ENCODE measurements around the gene TMEM167A. TPM values are rescaled to one million over a fixed set of nuclear protein-coding genes. Genes with fewer than 3 reads are reported as not detected.

The TMEM167A gene
- total RNA-seq, 2 experiments from 2014 or later = 70.4 to 78.6 TPM

- ATAC-seq (no peak), DNase-seq (no peak)
- ChIA-PET POLR2A (no interaction called here), CTCF (no interaction called here)
- H3K9me3 Mint-ChIP-seq = no peaks in the 10 kb centered on the region
- H3K27me3 Mint-ChIP-seq = no peaks in the 10 kb centered on the region
- intact Hi-C loops (cut with micrococcal nuclease) = no loop called here
- no peaks in the 10 kb centered on the region for H3K4me1 Mint-ChIP-seq (ENCODE audit: low read depth)
- no peak overlapping the region for H3K4me3 Mint-ChIP-seq
- TF ChIP-seq CTCF (IDR thresholded peaks at IDR 0.05) = no peak
- H3K27ac Mint-ChIP-seq = no peak overlapping the region
- peaks cover 18% of the 10 kb centered on the region for H3K36me3 Mint-ChIP-seq (ENCODE audit: low read depth)
These were observed 27.8 kb downstream of the TMEM167A start for GRCh38 chr5:83049370-83049885.

GRCh38 chr5:83048811-83049210 lies 28.4 kb downstream of the TMEM167A start:
- Mint-ChIP-seq H3K27ac (no peak overlapping the region), H3K4me1 (ENCODE audit: low read depth) (no peaks in the 10 kb centered on the region), H3K36me3 (ENCODE audit: low read depth) (peaks cover 14% of the 10 kb centered on the region), H3K4me3 (no peak overlapping the region), H3K27me3 (no peaks in the 10 kb centered on the region), H3K9me3 (no peaks in the 10 kb centered on the region)
- intact Hi-C loops (cut with micrococcal nuclease) = no loop called here
- DNase-seq (no peak), ATAC-seq (no peak)
- no peak for TF ChIP-seq CTCF (IDR thresholded peaks at IDR 0.05)
- CTCF ChIA-PET = no interaction called here
- POLR2A ChIA-PET = no interaction called here

- H3K36me3 Mint-ChIP-seq (ENCODE audit: low read depth) = peaks cover 11% of the 10 kb centered on the region
- CTCF ChIA-PET = no interaction called here
These were observed 28.9 kb downstream of the TMEM167A start for GRCh38 chr5:83048277-83048676.

GRCh38 chr5:83044926-83045325 lies 32.3 kb downstream of the TMEM167A start:
- intact Hi-C loops (cut with micrococcal nuclease) = no loop called here
- ATAC-seq (no peak), DNase-seq (no peak)
- ChIA-PET POLR2A (no interaction called here), CTCF (no interaction called here)
- Mint-ChIP-seq H3K4me1 (ENCODE audit: low read depth) (no peaks in the 10 kb centered on the region), H3K4me3 (no peak overlapping the region), H3K36me3 (ENCODE audit: low read depth) (peaks cover 6% of the 10 kb centered on the region), H3K9me3 (no peaks in the 10 kb centered on the region), H3K27me3 (no peaks in the 10 kb centered on the region), H3K27ac (no peak overlapping the region)
- no peak for TF ChIP-seq CTCF (IDR thresholded peaks at IDR 0.05)

More at GRCh38 chr5:83048277-83048676, 28.9 kb downstream of the TMEM167A start:
- no peaks in the 10 kb centered on the region for H3K9me3 Mint-ChIP-seq
- no peak overlapping the region for H3K4me3 Mint-ChIP-seq
- H3K4me1 Mint-ChIP-seq (ENCODE audit: low read depth) = no peaks in the 10 kb centered on the region
- no peaks in the 10 kb centered on the region for H3K27me3 Mint-ChIP-seq
- ATAC-seq = no peak
- H3K27ac Mint-ChIP-seq = no peak overlapping the region
- TF ChIP-seq CTCF (IDR thresholded peaks at IDR 0.05) = no peak
- POLR2A ChIA-PET = no interaction called here
- intact Hi-C loops (cut with micrococcal nuclease) = no loop called here
- DNase-seq = no peak

GRCh38 chr5:83042507-83042906 lies 34.7 kb downstream of the TMEM167A start:
- no peaks in the 10 kb centered on the region for H3K27me3 Mint-ChIP-seq
- CTCF ChIA-PET = no interaction called here
- peaks cover 3% of the 10 kb centered on the region for H3K36me3 Mint-ChIP-seq (ENCODE audit: low read depth)
- POLR2A ChIA-PET = no interaction called here
- intact Hi-C loops (cut with micrococcal nuclease) = no loop called here
- ATAC-seq (no peak), DNase-seq (no peak)
- H3K4me1 Mint-ChIP-seq (ENCODE audit: low read depth) = peaks cover 3% of the 10 kb centered on the region
- H3K4me3 Mint-ChIP-seq = no peak overlapping the region
- no peak for TF ChIP-seq CTCF (IDR thresholded peaks at IDR 0.05)
- H3K27ac Mint-ChIP-seq = no peak overlapping the region
- H3K9me3 Mint-ChIP-seq = no peaks in the 10 kb centered on the region
